HEK293T (cell line): ENCODE data around the gene AGAP1.

Source experiments
- BHLHE40 ChIP-seq: fragments of 450-650 bp; IDR thresholded peaks from 2 replicates; pipeline ENCODE4 v1.6.1; 2016; ENCODE audit warnings: mild to moderate bottlenecking, moderate library complexity, borderline replicate concordance
- HDGF ChIP-seq: fragments of 450-650 bp; IDR thresholded peaks from 2 replicates; pipeline ENCODE4 v1.6.1; 2017; ENCODE audit warnings: antibody characterized with exemption, borderline replicate concordance

DNA sequence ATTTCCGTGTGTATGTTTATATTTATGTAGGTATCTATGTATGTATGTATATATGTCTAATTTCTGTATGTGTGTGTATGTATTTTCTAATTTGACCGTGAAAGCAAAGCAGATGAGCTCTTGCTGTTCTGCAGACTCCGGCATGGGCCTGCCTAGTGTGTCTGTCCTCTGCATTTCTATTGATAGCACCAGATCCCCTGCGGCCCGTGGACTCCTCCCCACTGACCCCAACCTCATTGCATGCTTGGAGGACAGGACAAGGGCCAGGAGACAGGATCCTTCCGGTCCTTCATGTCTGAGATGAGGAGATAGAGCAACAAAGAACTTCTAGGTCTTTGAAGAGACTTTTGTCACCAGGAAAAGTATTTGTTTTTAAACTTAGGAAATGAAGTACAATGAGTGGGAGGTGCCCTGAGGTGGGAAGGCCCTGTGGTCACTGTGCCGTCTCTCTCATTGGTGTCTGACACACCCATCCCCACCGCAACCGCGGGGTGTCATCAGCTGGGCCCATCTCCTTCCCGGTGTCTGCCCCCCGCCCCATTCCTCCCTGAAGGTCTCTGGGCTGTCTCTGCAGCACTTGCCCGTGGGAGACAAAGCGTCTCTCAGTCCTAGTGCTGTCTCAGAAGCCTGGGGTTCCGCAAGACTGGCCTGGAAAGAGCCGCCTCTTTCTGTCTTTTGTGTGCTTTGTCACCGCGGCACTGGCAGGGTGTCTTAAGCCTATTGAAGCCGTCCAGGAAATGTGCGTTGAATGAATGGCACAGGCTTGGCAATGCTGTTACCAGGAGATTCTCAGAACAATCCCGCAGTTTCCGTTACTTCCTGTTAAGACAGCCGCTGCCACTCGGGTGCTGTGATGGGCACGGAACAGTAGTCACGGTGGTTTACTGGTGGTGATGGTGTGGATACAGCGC, 216.4 kb downstream of the AGAP1 start:
- TF ChIP-seq BHLHE40 (no peak), HDGF (no peak)
